ENCODE measurements around the gene MAN1A1.
A peak's percentile ranks its signal among the peaks of the same experiment; 100 is the strongest.
"Not testable (repeated sequence)": the region's sequence is repeated elsewhere in the genome, so short reads cannot be mapped to it uniquely, and the experiment has no call there.

Gene MAN1A1

GRCh38 chr6:119171088-119171841, 178.3 kb downstream of the MAN1A1 start:
- DNase-seq (ENCODE audit: low spot score): no peak

- no peak for DNase-seq (ENCODE audit: low spot score)
These were observed 179.0 kb downstream of the MAN1A1 start for GRCh38 chr6:119170447-119171087.

- DNase-seq (ENCODE audit: low spot score): no peak
These were observed 179.5 kb downstream of the MAN1A1 start for GRCh38 chr6:119170103-119170446.

GRCh38 chr6:119169355-119169754, 180.2 kb downstream of the MAN1A1 start:
- not testable (repeated sequence) for DNase-seq (ENCODE audit: low spot score)

DNA sequence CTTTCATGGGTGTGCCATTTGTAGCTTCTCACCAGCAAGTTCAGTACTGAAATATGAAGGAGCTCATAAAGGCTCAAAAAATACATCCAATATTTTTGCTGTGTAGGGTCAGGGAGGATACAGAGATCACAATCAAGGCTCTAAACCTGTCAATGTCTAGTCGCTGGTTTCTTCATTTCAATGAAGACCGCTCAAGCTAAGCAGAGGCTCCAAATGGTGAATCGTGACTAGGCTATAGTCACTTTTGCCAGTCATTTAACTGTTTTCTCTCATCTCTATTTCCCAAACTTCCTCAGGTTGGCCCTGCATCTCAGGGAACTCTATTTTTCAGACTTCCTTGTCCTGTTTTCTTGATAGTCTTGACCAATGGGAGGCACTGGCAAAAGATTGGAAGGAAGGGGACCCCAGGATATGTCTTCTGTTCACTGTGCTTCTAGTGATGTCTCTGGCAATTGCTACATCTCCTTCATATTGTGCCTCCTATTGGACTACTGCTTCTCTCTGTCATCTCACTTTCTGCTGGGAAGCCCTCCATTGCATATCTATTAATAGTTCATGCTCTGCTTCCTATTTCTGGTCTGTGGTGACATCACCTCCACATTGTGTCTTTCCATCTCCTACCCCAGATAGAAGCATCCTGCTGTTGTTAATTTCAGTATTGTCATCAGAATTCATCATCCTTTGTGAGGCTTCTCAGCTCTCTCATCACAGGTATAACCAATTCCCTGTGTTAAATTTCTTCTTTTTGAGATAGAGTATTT, 183.4 kb downstream of the MAN1A1 start:
- DNase-seq (ENCODE audit: low spot score): no peak

GRCh38 chr6:119163006-119163405, 186.6 kb downstream of the MAN1A1 start:
- DNase-seq (ENCODE audit: low spot score): no peak

GRCh38 chr6:119162134-119162775, 187.3 kb downstream of the MAN1A1 start:
- DNase-seq (ENCODE audit: low spot score): no peak

GRCh38 chr6:119161438-119161837, 188.1 kb downstream of the MAN1A1 start:
- DNase-seq (ENCODE audit: low spot score): no peak

DNA sequence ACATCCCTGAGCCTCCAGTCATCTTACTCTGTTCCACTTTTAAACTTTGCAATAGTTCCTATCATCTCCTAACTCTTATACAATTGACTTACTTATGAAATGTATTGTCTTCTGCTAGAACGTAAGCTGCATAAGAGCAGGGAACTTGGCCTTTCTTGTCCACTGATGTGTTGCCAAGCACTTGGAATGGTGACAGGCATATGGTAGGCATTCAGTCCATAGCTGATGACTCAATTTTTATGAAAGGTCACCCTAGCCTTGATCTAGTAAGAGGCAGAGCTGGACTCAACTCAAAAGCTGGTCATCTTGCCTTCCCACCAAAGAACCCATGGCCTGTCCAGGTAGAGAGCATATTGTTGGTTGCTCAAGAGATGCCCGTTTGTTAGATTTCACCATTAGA, 188.7 kb downstream of the MAN1A1 start:
- no peak for DNase-seq (ENCODE audit: low spot score)

- DNase-seq (ENCODE audit: low spot score): no peak
These were observed 191.3 kb downstream of the MAN1A1 start for GRCh38 chr6:119158057-119158848.

DNA sequence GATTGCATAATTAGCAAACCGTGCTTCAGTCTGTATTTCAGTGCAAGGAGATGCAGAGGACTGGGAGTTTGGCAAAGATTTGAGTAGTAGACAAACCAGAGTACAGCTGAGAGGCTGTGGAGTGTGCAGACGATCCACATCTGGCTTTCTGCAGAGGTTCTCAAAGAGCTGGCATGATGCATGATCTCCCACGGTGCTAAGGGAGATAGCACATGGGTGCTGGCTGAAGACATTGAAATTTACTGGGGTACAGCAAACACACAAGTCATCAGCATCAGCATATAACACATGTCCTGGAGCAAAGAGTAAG, 192.1 kb downstream of the MAN1A1 start:
- no peak for DNase-seq (ENCODE audit: low spot score)

- no peak for DNase-seq (ENCODE audit: low spot score)
These were observed 192.6 kb downstream of the MAN1A1 start for GRCh38 chr6:119156757-119157505.

DNA sequence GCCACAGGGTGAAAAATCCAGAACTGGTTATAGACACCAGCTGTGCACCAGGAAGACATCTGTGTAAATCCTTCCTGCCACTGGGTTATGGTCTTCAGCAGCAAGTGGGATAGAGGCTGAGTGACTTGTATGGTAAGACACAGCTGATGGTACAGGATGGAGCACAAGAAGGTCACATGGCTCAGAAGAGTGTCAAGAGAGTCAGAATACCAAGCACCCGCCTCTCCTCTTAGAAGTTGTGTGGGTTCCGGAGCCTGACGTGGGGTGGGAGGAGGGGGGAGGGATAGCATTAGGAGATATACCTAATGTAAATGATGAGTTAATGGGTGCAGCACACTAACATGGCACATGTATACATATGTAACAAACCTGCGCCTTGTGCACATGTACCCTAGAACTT, 193.5 kb downstream of the MAN1A1 start:
- DNase-seq (ENCODE audit: low spot score): not testable (repeated sequence)

- DNase-seq (ENCODE audit: low spot score): no peak
These were observed 197.4 kb downstream of the MAN1A1 start for GRCh38 chr6:119152187-119152586.

GRCh38 chr6:119148825-119149525, 200.6 kb downstream of the MAN1A1 start:
- no peak for DNase-seq (ENCODE audit: low spot score)

DNA sequence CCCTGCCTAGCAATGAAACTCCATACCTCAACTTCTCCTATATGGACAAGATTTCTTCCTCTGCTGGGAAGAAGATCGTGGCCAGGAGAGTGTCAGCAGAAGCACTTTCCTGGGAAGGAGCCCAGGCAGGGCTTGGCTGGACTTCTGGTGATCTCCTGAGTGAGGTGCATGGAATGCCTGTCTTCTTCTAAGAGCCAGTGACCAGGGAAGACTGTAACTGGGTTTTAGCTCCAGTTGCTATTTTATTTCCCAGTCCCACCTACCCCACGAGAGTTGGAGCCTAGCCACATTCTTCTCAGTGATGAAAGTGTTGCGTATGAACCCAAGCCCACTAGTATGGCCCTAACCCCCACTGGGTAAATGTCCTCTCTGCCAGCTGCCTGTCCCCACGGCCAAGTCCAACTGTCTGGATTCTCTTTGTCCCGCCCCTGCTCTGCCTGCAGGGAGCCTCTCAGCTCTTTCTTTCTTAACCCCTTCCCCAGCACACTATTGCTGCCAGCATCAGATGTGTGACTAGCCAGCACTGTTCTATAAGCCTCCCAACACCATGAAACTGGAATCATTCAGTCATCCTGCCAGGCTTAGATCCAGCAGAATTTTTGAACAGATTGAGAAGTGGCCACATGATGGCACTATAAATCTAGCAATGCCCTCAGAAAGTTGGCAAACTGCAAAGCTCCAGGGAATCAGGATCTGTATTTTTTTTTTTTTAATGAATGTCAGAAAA, 201.3 kb downstream of the MAN1A1 start:
- DNase-seq (ENCODE audit: low spot score): peak; percentile 70

DNA sequence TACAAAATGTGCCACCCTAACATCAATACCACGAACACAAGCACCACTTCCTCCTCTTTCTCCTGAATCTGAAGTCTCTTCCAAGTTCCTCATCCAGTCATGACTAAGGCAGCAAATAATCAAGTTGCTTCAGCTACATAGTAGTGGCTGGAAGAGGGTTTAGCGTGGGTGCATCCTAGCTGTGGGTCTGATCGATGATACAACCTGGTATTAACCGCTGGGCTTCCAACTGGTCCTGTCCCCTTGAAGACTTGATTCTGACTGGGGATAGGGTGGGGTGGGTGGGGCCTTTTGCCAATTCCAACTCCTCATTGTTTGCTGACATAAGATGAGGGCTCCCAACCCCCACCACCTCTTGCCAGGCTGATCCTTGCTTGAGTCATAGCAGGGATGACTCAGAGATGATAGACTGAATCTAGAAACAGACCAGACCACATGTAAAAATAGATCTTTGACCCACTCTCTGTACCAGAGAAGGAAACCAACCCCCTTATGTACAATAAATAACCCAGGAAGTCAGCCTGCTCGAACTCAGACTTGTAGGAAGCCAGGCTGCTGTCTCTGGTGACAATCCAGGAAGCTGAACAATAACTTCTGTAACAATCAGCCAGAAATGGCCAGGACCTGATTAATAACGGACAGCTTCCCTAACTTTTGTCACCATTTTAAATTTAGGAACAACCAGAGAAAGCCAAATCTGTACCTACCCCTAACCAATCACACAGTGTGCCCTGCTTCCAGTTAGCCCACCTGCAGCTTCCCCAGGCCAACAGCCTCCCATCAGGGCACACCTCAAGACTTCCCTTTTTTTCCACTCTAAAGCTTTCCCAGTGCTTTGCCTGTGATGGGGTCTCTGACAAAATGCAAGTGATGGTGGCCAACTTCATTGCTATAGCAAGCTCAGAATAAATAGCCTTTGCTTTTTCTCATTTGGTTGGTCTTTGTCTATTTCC, 202.2 kb downstream of the MAN1A1 start:
- no peak for DNase-seq (ENCODE audit: low spot score)

- no peak for DNase-seq (ENCODE audit: low spot score)
These were observed 204.4 kb downstream of the MAN1A1 start for GRCh38 chr6:119145111-119145510.

DNA sequence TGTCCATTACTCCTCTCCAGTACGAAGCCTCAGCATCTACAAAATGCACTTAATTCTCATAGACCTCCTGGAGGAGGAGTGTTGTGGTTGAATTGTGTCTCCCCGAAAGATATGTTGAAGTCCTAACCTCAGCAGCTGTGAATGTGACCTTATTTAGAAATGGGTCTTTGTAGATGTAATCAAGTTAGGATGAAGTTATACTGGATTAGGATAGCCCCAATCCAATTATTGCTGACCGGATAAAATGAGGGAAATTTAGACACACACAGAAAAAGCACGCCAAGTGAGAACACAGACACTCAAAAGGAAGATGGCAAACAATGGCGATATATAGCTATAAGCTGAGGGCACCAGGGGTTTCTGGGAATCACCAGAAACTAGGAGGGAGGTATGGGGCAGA, 206.9 kb downstream of the MAN1A1 start:
- DNase-seq (ENCODE audit: low spot score): no peak

All from iPS-NIHi11 (cell line).